ENCODE results near the gene HRC.

DNA sequence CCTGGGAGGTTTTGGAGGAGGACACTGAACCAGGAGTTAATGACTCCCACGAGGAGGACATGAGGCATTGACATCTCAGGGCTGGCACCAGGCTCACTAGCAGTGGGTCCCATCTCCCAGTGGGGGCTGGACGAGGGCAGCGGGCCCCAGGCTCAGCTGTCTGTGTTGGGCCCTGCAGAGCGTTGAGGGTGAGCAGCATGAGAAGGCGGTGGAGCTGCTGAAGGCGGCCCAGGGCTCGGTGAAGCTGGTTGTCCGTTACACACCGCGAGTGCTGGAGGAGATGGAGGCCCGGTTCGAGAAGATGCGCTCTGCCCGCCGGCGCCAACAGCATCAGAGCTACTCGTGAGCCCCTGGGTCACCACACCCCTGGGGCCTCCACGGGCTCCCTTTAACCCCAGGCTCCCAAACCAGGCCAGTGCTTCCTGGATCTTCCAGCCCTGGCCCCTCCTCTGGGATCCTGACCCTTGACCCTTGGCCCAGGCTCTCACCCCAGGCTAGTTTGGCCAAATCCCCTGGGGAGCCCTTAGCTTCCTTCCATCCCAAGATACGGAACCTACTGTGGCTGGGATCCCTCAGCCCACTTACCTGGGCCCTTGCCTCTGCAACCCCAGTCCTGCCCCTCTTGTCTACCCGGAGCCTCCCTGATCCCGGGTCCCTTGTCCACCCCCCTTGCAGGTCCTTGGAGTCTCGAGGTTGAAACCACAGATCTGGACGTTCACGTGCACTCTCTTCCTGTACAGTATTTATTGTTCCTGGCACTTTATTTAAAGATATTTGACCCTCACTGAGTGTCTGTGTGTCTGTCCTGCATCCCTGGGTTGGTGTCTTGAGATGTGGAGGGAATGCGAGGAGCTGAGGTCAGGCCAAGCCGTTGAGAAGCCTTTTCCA is 37.3 kb downstream of the HRC start:
- TF ChIP-seq, protein P1, sequence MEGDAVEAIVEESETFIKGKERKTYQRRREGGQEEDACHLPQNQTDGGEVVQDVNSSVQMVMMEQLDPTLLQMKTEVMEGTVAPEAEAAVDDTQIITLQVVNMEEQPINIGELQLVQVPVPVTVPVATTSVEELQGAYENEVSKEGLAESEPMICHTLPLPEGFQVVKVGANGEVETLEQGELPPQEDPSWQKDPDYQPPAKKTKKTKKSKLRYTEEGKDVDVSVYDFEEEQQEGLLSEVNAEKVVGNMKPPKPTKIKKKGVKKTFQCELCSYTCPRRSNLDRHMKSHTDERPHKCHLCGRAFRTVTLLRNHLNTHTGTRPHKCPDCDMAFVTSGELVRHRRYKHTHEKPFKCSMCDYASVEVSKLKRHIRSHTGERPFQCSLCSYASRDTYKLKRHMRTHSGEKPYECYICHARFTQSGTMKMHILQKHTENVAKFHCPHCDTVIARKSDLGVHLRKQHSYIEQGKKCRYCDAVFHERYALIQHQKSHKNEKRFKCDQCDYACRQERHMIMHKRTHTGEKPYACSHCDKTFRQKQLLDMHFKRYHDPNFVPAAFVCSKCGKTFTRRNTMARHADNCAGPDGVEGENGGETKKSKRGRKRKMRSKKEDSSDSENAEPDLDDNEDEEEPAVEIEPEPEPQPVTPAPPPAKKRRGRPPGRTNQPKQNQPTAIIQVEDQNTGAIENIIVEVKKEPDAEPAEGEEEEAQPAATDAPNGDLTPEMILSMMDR (IDR thresholded peaks at IDR 0.05), result no peak
- TF ChIP-seq POLR2AphosphoS5 (IDR thresholded peaks at IDR 0.05), result no peak

Data from stomach (tissue), 4 donors.